Measurements from ENCODE around the gene RASGRF2.

Gene RASGRF2

GRCh38 chr5:80985600-80986228 is 25.6 kb downstream of the RASGRF2 start:
- H3K27me3 ChIP-seq (replicated peaks; ENCODE audit: control insufficient read depth, insufficient read depth, low read length): no peaks in the 10 kb centered on the region; the same call in 1 of the 2 replicates
- H3K36me3 ChIP-seq (ENCODE audit: control insufficient read depth, insufficient read depth, low read length): no peaks in the 10 kb centered on the region
- no peak for TF ChIP-seq CTCF (IDR thresholded peaks at IDR 0.05; ENCODE audit: insufficient read depth, low read length, poor library complexity, severe bottlenecking)
- H3K4me3 ChIP-seq (replicated peaks; ENCODE audit: low read depth, low read length): no peak overlapping the region
- DNase-seq (ENCODE audit: extremely low read depth, insufficient read length): no peak

GRCh38 chr5:80986382-80986781 is 26.2 kb downstream of the RASGRF2 start:
- Histone ChIP-seq H3K36me3 (ENCODE audit: control insufficient read depth, insufficient read depth, low read length) (no peaks in the 10 kb centered on the region), H3K4me3 (replicated peaks; ENCODE audit: low read depth, low read length) (no peak overlapping the region), H3K27me3 (replicated peaks; ENCODE audit: control insufficient read depth, insufficient read depth, low read length) (no peaks in the 10 kb centered on the region; the same call in 1 of the 2 replicates)
- no peak for DNase-seq (ENCODE audit: extremely low read depth, insufficient read length)
- no peak for TF ChIP-seq CTCF (IDR thresholded peaks at IDR 0.05; ENCODE audit: insufficient read depth, low read length, poor library complexity, severe bottlenecking)

- no peaks in the 10 kb centered on the region for H3K36me3 ChIP-seq (ENCODE audit: control insufficient read depth, insufficient read depth, low read length)
- TF ChIP-seq CTCF (IDR thresholded peaks at IDR 0.05; ENCODE audit: insufficient read depth, low read length, poor library complexity, severe bottlenecking): no peak
- no peak overlapping the region for H3K4me3 ChIP-seq (replicated peaks; ENCODE audit: low read depth, low read length)
- no peak for DNase-seq (ENCODE audit: extremely low read depth, insufficient read length)
- no peaks in the 10 kb centered on the region; the same call in 1 of the 2 replicates for H3K27me3 ChIP-seq (replicated peaks; ENCODE audit: control insufficient read depth, insufficient read depth, low read length)
These were observed 27.1 kb downstream of the RASGRF2 start for GRCh38 chr5:80987078-80987766.

GRCh38 chr5:80988419-80988935 is 28.3 kb downstream of the RASGRF2 start:
- Histone ChIP-seq H3K27me3 (replicated peaks; ENCODE audit: control insufficient read depth, insufficient read depth, low read length) (no peaks in the 10 kb centered on the region; the same call in 1 of the 2 replicates), H3K4me3 (replicated peaks; ENCODE audit: low read depth, low read length) (no peak overlapping the region), H3K36me3 (ENCODE audit: control insufficient read depth, insufficient read depth, low read length) (no peaks in the 10 kb centered on the region)
- no peak for DNase-seq (ENCODE audit: extremely low read depth, insufficient read length)
- TF ChIP-seq CTCF (IDR thresholded peaks at IDR 0.05; ENCODE audit: insufficient read depth, low read length, poor library complexity, severe bottlenecking): no peak

GRCh38 chr5:80989883-80990282 is 29.7 kb downstream of the RASGRF2 start:
- Histone ChIP-seq H3K4me3 (replicated peaks; ENCODE audit: low read depth, low read length) (no peak overlapping the region), H3K36me3 (ENCODE audit: control insufficient read depth, insufficient read depth, low read length) (no peaks in the 10 kb centered on the region), H3K27me3 (replicated peaks; ENCODE audit: control insufficient read depth, insufficient read depth, low read length) (no peaks in the 10 kb centered on the region; the same call in 1 of the 2 replicates)
- TF ChIP-seq CTCF (IDR thresholded peaks at IDR 0.05; ENCODE audit: insufficient read depth, low read length, poor library complexity, severe bottlenecking): no peak
- DNase-seq (ENCODE audit: extremely low read depth, insufficient read length): no peak
